Activated CD4-positive, alpha-beta T cell treated with anti-CD3 and anti-CD28 coated beads, Interleukin-2, amount 50 U/mL, for 48 hours (primary cell): ENCODE results near the gene TCF4.

Experiments
- DNase-seq, 2 experiments: peaks; one replicate each; pipeline ENCODE4 v3.0.0-alpha.2; 2020

TCF4 gene

DNA sequence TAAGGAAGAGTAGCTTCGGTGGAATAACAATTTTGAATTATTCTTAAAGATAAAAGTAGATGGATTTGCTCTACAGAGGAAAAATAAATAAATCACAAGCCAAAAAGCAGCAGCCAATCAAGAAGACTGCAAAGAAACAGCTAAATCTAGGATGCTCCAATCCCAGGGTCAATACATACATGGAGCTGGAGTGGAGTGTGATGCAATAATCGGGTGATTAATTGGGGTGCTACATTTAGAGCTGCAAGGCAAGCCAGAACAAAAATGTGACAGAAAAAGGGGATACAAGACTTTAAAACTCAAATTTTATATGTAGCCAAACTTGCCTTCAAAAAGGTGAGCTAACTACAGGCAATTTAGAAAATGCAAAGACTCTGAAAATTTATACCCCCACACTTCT lies 215.8 kb downstream of the TCF4 start:
- DNase-seq: no peak

DNA sequence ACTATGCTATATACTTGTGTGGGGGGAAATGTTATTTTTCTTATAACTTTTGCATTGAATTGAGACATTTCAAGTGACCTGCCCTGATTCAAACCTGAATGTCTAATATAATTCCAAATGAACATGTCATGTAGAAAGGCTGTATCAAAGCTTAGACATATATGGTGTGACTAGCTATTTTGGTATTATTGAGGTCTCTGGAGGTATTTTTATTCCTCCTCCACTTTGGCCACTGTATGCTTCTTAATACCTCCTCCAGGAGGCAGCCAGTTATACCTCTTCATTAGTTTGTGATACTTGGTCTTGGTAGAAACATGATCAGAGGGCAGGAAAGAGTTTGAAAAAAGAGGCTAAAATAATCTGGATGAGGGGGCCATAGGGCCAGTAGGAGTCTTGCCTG lies 217.1 kb downstream of the TCF4 start:
- no peak for DNase-seq

DNA sequence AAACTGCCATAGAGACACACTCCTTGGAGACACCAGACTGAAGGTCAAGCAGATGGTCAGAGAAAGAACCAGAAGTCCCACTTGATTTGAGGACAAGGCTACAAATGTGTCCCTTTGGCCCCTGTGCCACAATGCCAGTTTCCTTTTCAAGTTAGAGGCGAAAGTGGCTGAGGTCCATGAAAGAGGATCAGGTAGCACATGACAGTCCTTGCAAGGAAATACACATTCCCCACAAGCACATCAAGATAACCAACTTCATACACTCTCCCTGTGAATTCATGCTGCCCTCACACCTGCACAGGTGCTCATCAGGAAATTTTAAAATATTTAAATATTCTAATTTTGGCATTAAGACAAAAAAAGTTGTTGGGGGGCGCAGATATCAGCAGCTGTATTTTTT lies 218.6 kb downstream of the TCF4 start:
- DNase-seq: no peak

DNA sequence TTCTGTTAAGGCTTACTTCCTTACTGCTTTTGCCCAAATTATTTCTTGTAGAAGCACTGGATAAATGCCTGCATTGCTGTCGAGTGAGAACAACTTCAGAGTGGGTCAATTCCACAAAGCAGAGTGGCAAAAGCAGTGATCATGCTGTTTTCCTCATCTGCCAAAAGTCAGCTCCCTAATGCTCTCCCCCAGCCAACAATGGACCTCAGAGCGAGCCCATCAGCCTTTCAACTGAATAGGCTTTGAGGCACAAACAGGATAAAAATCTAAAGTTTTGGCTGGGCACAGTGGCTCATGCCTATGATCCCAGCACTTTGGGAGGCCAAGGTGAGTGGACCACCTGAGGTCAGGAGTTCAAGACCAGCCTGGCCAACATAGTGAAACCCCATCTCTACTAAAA lies 222.7 kb downstream of the TCF4 start:
- DNase-seq: no peak

DNA sequence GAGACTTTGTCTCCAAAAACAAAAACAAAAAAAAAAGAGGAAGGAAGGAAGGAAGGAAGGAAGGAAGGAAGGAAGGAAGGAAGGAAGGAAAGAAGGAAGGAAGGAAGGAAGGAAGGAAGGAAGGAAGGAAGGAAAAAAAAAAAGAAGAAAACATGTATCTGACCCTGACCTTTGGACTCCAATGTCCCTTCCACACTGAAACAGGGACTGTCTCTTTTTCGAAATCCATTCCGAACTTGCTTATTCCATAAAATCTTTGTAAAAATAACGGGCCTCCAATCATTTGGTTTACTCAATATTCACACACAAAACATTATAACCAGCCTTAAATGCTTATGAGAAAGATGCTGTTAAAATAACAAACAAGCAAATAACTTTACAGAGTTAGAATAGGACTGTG lies 225.7 kb downstream of the TCF4 start:
- DNase-seq: no peak

DNA sequence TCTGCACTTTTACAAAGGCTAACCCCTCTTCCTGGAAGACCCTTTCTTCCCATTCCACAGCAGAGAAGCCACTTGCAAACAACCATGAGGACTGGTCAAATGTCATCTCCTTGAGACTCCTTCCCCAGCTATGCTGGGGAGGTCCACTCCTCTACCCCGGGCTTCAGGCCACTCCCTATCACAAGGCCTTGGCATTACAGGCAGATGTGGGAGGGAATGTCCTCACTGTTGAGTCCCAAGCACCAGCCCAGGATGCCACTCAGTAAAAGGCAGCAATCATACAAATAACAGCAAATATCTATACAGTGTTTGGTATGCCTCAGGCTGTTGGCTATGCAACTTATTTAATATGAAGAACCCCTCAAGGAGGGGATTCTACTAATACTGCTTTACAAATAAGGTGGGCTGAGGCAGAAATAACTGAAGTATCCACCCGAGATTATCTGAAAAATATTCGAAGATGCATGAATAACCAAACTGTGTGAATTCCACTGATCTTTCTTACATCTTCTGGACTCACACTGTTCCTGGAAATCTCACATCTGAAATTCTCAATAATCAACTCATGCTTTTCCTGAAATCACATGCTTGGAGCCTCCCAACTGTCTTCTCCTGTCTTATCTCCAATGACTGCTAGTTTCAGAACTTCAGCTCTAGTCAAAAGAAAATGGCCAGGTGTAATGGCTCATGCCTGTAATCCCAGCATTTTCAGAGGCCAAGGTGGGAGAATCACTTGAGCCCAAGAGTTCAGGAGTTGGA lies 226.3 kb downstream of the TCF4 start:
- DNase-seq: no peak

DNA sequence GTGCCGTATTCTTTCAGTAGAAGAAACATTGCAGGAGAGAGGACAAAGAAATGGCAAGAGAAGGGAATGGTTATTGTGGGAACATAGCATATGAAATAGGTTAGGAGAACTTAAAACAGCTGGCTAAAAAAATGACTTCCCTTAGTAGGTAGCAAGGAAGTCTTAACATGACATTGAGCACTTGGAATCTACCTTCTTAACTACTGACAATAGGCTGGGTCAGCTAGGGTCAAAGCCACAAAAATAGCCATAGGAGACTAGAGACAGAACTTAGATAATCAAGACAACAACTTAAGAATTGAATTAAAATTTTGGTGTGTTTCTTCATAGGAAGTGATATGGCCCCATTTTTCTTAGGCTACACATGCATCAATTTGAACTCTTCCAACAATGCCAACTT lies 227.9 kb downstream of the TCF4 start:
- no peak for DNase-seq

DNA sequence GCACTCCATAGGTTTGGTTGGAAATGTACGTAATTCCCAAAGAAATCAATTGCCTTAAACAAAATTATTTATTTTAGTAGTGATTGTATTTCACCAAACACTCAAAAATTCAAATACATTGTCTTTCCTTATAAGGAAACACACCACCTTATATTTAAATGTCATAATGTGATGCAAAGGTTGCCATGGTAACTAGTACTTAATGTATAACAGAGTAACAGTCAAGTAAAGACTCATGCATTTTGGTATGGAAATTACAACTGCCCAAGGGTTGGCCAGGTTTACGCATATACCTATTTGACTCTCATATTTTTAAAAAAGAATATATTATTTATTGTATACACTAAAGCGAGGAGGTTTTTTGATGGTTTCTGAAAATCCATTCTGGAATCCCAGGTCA lies 231.2 kb downstream of the TCF4 start:
- no peak for DNase-seq

DNA sequence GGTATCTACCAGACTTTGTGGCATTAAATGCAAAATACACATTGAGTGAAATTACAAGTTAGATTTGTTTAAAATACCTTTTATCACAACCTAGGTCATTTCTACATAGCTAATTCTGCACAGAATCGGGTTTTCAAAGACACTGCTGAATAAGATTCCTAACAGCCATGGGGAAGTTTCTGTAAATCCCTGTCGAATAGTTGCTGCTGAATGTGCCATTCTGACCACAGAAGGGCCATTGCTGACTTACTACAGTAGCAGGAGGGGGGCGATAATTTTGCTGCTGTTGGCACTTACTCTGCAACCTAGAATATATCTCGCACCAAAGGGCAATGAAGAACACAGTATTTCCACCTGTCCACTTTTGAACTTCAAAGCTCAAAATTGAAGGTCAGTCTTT lies 232.8 kb downstream of the TCF4 start:
- no peak for DNase-seq

DNA sequence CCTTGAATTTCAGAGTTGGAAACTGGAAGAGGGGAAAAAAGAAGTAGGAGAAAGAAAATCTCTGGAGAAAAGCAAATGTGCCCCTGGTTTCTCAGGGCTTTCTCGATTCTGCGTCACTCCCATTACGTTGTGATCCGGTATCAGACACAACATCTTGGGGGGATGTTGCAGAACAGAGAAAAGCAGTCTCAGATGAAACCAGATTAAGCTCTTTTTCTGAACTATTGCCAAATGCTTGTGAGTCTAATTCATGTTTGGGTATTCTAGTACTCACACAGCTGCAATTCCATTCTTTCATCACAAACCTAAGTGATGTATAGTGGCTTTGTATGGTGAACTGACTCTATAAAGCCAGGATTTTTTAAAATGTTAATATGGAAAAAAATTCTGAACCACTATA lies 233.2 kb downstream of the TCF4 start:
- DNase-seq: no peak

DNA sequence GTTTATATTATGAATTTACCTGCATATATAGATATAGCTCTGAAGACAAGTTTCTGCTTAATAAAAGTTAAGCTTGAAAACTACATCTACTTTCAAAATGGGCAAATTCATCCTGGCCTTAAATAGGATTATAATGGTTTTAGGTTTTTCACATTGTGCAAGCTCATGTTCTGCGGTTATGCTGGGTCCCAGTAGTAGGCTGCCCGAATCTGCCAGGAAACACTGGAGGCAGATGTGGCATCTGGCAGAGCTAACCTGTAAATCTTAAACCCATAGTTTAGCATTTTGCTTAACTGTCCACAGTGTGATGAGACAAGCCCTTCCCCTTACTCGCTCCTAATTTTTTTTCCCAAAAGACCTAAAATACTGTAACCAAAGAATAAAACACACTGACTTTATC lies 234.2 kb downstream of the TCF4 start:
- DNase-seq: no peak

DNA sequence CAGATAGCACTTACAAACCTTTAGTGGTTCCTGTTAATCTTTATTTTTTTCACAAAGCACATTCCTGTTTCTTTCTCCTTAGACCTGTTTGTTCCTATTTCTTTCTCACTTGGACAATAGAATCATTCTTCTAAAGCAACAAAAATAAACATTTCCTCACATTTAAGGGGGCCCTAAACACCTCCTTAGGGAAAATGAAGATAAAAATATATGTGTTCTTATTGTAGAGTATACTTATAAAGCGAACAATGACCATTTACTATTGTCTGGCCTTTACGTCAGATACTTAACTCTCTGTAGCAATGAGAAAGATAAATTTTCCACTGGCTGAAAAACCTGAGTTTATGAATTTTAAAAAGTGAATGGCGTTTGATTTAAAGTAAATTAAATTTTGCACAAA lies 234.6 kb downstream of the TCF4 start:
- no peak for DNase-seq

DNA sequence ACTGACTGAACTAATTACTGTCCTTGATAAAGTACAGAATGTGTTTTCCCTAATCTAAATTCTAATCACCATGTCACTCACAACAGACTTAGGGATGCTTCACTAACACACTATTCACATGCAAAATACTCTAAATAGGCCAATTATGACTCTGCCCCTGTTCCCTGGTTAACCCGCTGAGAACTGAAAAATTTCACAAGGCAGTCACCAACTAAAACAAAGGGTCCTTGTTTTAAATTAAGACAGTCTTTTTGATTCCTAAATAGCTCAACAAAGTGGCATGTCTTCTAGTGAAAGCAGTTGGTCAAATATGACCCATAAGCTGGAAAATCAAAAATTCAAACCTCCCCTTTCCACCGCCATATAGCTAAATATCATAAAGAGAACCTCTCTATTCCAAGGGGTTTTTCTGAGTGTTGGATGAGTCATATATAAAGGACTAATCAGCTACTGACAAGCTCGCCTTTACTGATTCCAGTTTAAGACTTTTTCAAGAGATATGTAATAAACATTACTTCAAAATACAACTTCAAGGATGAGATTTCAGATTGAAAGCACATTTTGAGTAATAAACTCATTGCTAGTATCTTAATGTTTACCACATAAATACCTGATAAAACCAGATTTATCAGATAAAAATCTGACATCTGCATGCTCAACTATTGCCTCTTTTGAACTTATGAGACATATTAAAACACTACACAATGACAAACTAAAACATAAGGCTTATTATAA lies 235.8 kb downstream of the TCF4 start:
- no peak for DNase-seq

DNA sequence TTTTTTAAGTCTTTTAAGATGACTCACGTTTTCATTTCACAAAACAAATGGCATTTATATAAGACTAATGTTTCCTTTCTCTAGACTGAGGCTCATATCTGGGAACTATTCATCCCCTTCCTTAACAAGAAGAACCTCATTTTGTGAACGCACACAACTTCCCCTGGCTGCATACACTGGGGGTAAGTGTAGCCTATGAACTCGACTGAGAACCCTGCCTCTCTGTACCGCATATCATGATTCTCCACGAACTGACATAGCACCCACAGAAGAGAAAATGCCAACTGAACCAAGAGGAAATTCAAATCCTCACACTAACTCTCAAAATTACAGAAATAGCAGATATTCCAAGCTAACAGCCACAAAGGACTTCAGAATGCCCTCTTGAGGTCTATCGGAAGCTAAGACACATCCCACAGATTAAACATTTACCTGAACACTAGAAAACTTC lies 236.7 kb downstream of the TCF4 start:
- no peak for DNase-seq

DNA sequence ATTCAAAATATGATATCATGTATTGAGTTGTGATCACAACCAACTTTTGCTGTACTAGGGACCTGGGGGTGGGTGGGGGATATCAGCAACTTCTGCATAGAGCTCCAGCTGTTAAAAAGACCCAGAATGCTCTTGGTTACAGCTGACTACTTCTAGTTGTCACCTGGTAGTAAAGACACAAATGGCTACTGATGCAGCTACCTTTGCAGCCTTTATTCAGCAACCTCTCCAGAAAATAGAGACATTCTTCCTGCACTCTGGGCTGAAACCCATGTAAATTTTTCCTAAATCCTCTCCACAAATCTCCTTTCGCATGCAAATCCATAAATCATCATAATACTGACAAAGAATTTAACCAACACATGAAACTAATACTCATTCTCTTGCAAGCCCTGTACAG lies 238.3 kb downstream of the TCF4 start:
- DNase-seq: no peak

DNA sequence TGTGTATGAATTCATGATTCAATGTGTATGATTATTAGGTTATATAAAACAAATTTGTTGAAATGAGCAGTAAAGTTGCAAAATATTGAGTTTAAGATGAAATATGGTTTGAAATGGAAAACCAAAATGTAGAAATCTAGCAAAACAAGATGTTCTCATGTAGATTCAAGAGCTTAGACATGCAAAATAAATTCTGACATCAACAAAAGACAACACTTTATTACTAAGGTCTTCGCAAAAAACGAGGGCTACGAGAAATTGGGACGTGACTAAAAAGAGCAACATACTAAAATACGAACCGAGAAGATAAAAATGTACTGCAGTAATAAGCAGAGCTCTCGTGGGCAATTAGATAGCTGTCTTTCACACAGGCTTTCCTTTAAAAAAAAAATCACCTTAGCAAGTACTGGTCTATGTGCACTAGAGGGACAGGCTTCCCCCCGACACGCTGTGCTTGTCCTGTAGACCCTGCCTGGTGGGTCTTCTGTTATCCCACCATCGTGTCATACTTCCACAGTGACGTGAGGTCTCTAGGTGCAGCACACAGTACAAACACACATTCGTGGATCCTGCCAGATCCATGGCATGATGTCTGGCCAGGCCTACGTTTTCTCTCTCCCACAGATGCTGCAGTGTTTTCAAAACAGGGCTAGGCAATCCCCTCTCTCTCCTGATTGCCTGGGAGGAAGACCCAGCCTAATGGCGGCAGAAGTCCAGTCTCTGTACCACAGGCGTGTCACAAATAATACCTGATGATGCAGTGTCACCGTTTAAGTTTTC lies 240.8 kb downstream of the TCF4 start:
- no peak for DNase-seq

DNA sequence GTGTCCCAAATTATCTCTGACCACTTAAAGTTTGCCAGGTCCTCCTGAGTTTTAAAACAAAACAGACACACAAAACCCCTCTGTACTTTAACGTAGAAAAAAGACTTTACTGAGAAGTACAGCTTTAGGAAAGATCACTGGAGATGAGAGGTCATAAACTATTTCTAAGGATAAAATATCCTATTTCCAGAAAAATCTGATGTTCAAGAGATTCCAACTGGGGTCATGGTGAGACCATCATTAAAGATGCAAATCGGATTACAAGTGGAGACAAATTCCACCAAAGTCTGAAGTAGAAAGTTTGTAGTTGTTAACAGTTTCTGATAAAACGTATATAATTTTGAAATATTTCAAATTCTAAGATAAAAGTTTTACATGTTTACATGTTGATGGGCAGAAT lies 241.6 kb downstream of the TCF4 start:
- no peak for DNase-seq

DNA sequence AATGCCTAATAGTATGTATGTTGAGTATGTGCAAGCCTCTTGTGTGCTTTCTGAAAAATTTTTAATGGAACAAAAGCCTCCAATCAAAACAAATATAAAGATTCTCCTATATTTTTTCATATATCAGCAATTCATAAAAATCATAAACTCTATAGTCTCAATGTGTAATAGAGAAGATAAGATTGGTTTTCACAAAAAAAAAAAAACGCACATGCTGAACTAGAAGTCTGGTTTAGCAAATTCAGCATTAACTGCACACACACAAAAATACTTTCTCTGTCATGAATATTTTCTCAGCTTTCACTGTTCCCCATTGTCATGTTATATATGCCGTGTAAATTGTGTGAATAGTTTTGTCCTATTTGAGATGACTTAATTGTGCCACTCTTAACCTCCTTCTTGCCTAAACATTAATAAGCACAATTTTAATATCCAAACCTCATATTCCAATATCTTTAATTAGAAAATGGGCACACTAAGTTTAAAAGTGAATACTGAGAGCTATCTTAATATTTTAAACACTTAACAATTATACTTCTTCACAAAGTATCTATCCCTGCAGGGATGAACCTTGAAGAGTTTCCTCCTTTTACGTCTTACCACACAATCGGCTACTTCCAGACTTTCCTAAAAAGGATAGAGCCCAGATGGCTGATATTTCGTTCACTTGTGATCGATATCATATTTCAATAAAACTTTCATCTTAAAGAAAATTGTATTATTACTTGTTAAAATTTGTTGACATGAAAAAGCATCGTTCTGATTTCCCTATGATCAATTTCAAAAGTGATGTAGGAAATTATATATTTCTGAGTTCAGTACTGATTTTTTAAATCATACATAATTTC lies 242.7 kb downstream of the TCF4 start:
- DNase-seq: no peak

DNA sequence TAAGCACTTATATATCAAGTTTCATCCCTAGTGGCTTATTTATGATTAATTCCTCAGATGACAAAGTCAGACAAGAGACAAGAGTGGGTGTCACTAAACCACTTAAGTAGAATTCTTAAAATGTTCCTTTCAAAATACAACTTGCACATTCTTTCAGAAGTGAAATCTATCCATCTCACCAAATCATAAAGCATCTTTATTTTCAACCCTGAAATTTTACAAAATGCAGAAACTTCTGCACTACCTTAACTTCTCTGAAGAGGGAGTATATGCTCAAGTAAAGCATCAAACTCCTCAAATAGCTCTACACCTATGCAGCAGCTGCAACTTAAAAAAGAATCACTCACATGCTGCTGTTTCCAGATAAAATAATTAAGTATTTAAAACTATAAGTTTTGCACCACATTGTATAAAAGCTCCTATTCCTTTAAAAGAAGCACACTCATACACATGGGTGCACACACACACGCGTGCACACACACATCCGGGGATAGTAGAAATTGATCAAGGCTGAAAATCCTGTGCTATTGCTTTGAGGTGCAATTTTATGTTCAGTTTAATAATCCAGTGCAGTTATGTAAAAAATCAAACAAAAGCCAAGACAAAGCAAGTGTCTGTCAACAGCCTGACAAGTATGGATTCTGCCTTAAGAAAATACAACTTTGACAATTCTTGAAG lies 244.5 kb downstream of the TCF4 start:
- no peak for DNase-seq

DNA sequence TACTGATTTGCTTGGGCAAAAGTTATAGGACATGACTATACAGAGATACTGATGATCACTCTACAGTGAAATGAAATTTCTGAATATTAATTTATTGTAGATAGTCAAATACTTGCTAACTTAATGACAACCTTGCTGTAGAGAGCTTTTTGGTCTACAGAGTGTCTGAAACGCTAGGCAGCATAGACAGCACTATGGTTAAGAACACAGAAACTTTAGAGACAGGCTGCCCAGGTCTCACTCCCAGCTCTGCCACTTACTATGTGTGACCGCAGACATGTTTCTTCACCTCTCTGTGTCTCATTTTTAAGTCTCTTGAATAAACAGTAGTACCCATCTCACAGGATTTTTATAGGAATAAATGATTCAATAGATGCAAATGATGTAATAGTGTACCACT lies 247.0 kb downstream of the TCF4 start:
- DNase-seq: no peak

DNA sequence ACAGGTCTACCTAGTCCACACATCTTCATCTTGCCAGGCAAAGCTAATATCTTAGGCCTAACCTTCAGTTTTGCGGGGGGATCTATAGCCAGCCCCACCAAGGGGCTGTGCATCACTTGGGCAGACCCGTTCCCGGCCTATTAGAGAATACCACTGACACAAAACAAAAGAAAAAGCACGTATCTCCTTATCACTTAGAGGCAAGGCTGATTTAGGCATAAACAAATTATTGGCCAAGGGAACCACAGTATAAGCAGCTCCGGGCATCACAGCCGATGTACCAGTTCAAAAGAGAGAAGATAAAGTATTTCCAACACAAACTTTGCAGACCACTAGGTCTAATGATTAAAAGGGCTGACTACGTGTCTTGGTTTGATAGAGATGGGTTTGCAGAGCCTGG lies 248.0 kb downstream of the TCF4 start:
- DNase-seq: no peak

DNA sequence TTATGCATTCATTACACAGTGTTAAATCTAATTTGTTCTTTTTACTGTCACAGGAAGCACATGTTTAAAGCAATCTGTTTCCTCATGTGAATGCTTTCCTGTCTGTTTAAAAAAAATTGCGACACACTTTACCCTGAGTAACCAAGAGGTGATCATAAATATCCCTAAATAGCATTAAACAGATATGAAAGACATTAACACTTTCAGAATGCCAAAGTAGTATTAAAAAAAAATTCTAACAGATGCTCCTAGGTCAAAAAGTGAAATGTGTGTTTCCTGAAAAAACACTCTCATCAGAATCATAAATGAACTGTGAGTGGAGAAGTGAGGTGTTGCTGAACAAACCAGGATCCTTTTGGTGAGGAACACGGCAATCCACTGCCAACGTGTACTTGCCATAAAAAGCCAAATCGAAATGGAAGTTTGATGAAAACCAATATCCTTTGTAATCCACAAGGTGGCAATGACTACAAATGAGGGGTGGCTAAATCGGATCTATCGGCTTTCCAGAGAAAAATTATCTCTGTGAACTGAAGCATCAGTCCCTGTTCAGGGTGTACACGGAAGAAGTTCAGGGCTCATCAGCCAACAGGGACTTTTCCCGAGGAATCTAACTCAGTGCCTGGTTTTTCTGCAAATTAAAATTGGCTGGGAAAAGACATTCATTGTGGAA lies 248.9 kb downstream of the TCF4 start:
- DNase-seq: no peak
